Measurements from ENCODE around the gene IRF2BP1. TPM values are rescaled to one million over a fixed set of nuclear protein-coding genes. Genes with fewer than 3 reads are reported as not detected.

The IRF2BP1 gene
- total and polyA plus RNA-seq, 2 of the 13 experiments (the other 11 are each of a cell fraction or from before 2014, with no cell fraction given), result 4.3 to 14.3 TPM

GRCh38 chr19:45902651-45903625, 17.0 kb upstream of the IRF2BP1 start (continued):
- TF ChIP-seq ZNF350 (CRISPR knock-in tag; IDR thresholded peaks at IDR 0.05; ENCODE audit: borderline replicate concordance, low read depth), result peak; percentile 57
- TF ChIP-seq YEATS4 (CRISPR knock-in tag; IDR thresholded peaks at IDR 0.05; ENCODE audit: borderline replicate concordance), result peak; percentile 46; the same call in 1 of the 2 replicates
- peak; percentile 77; the same call in 1 of the 2 replicates for TF ChIP-seq ARID4A (CRISPR knock-in tag; IDR thresholded peaks at IDR 0.05; ENCODE audit: borderline replicate concordance)
- no peak for TF ChIP-seq PBX3 (CRISPR knock-in tag; IDR thresholded peaks at IDR 0.05; ENCODE audit: borderline replicate concordance)
- 0 out of 4 replicates have a peak, but pooled peaks of 1 of the 2 experiments have one; percentile 12 for TF ChIP-seq KLF16 (CRISPR knock-in tag; IDR thresholded peaks at IDR 0.05)
- peak; percentile 22; the same call in 1 of the 2 replicates for TF ChIP-seq SAP130 (CRISPR knock-in tag; IDR thresholded peaks at IDR 0.05; ENCODE audit: low read depth)
- TF ChIP-seq, protein P1, sequence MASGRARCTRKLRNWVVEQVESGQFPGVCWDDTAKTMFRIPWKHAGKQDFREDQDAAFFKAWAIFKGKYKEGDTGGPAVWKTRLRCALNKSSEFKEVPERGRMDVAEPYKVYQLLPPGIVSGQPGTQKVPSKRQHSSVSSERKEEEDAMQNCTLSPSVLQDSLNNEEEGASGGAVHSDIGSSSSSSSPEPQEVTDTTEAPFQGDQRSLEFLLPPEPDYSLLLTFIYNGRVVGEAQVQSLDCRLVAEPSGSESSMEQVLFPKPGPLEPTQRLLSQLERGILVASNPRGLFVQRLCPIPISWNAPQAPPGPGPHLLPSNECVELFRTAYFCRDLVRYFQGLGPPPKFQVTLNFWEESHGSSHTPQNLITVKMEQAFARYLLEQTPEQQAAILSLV (CRISPR knock-in tag; IDR thresholded peaks at IDR 0.05; ENCODE audit: borderline replicate concordance), result 0 out of 2 replicates have a peak, but pooled peaks have one; percentile 26
- TF ChIP-seq ZNF180 (CRISPR knock-in tag; IDR thresholded peaks at IDR 0.05; ENCODE audit: borderline replicate concordance, low read depth), result no peak
- no peak for TF ChIP-seq ZNF3 (CRISPR knock-in tag; IDR thresholded peaks at IDR 0.05)
- TF ChIP-seq RXRA (CRISPR knock-in tag; IDR thresholded peaks at IDR 0.05), result 0 out of 2 replicates have a peak, but pooled peaks have one; percentile 29
- TF ChIP-seq MTF1 (CRISPR knock-in tag; IDR thresholded peaks at IDR 0.05), result no peak
- TF ChIP-seq TOE1 (CRISPR knock-in tag; IDR thresholded peaks at IDR 0.05), result no peak
- TF ChIP-seq, protein P2, sequence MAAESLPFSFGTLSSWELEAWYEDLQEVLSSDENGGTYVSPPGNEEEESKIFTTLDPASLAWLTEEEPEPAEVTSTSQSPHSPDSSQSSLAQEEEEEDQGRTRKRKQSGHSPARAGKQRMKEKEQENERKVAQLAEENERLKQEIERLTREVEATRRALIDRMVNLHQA (CRISPR knock-in tag; IDR thresholded peaks at IDR 0.05), result no peak
- TF ChIP-seq TSC22D2 (CRISPR knock-in tag; IDR thresholded peaks at IDR 0.05; ENCODE audit: borderline replicate concordance), result no peak
- TF ChIP-seq SOX6 (IDR thresholded peaks at IDR 0.05), result no peak
- peak; percentile 27; the same call in 1 of the 2 replicates for TF ChIP-seq SOX6 (CRISPR knock-in tag; IDR thresholded peaks at IDR 0.05)
- no peak for TF ChIP-seq MTA1 (CRISPR knock-in tag; IDR thresholded peaks at IDR 0.05; ENCODE audit: borderline replicate concordance)
- TF ChIP-seq SMAD9 (CRISPR knock-in tag; IDR thresholded peaks at IDR 0.05), result 0 out of 2 replicates have a peak, but pooled peaks have one; percentile 38
- TF ChIP-seq NFYC (CRISPR knock-in tag; IDR thresholded peaks at IDR 0.05), result no peak
- TF ChIP-seq BCL3 (CRISPR knock-in tag; IDR thresholded peaks at IDR 0.05), result peak; percentile 75; the same call in 1 of the 2 replicates
- peak; percentile 57 for TF ChIP-seq ZNF143 (CRISPR knock-in tag; IDR thresholded peaks at IDR 0.05)

All from HepG2 (cell line).